Activated CD4-positive, alpha-beta memory T cell treated with anti-CD3 and anti-CD28 coated beads for 36 hours (primary cell): Measurements from ENCODE around the gene JAML. TPM values are rescaled to one million over a fixed set of nuclear protein-coding genes. Genes with fewer than 3 reads are reported as not detected.

Experiments
- CTCF ChIA-PET: fragments of 350-600 bp; sonication (Branson Sonifier 250); formaldehyde crosslinking; loops from one replicate; lab custom pipeline; 2021; ENCODE audit warnings: antibody characterized with exemption, inconsistent platforms; lab: Charles Lee
- POLR2A ChIA-PET: fragments of 350-600 bp; sonication (Branson Sonifier 250); formaldehyde crosslinking; loops from one replicate; lab custom pipeline; 2021; ENCODE audit warnings: antibody characterized with exemption; lab: Charles Lee
- DNase-seq: peaks from one replicate; pipeline ENCODE4 v3.0.0-alpha.2; 2020
- H3K27ac Mint-ChIP-seq: one replicate; pipeline ENCODE4 v1.8.0; 2021; ENCODE audit warnings: mixed read lengths
- H3K27me3 Mint-ChIP-seq: one replicate; pipeline ENCODE4 v1.8.0; 2021; ENCODE audit warnings: mixed read lengths
- H3K36me3 Mint-ChIP-seq: one replicate; pipeline ENCODE4 v1.8.0; 2021; ENCODE audit warnings: mixed read lengths
- H3K4me1 Mint-ChIP-seq: one replicate; pipeline ENCODE4 v1.8.0; 2021; ENCODE audit warnings: low read depth, mixed read lengths
- H3K4me3 Mint-ChIP-seq: one replicate; pipeline ENCODE4 v1.8.0; 2021; ENCODE audit warnings: mild to moderate bottlenecking, mixed read lengths
- H3K9me3 Mint-ChIP-seq: one replicate; pipeline ENCODE4 v1.8.0; 2021; ENCODE audit warnings: mixed read lengths
- intact Hi-C: fragments of 100-400 bp; cut with micrococcal nuclease; formaldehyde crosslinking; loops from one replicate; pipeline ENCODE4 v1.15.1; 2023
- total RNA-seq, 2 experiments: library from RNA; stranded (reverse); gene quantifications; one replicate each; pipeline ENCODE4 v1.2.3, GENCODE V29; 2021

Gene JAML
- total RNA-seq, 2 experiments from 2014 or later, result 155 to 163 TPM

DNA sequence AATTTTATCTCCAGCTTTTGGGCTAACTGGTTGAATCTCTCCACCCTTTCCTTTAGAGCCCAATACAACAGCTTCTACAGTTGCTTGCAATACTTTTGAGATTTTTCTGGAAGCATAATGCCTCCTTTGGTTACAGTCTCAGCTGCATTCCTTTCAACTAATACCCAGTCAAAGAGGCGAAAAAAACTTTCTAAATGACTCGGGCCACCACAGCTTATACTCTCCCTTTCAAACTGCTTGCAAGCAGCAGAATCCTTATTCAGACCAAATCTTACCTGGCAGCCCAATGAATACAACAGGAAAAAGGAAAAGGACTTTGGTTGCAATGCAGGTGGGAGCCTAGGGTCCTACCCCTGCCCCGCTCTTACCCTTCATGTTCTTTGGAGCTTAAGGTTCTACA, 15.8 kb downstream of the JAML start:
- Mint-ChIP-seq H3K4me3 (no peak overlapping the region), H3K4me1 (peaks cover 78% of the 10 kb centered on the region), H3K27ac (peak overlapping the region; percentile 63), H3K27me3 (no peaks in the 10 kb centered on the region), H3K9me3 (no peaks in the 10 kb centered on the region), H3K36me3 (peaks cover 78% of the 10 kb centered on the region)
- CTCF ChIA-PET, result interaction anchor here (0.9 to 2.7 kb wide), 3 partner anchors 11 to 87 kb away, joined by 3 to 12 read pairs (median 4); no protein-coding TSS in a partner anchor
- intact Hi-C loops, result no loop called here
- no peak for DNase-seq
- POLR2A ChIA-PET, result interaction anchor here (1.0 kb wide), 1 partner anchor 24 kb away, joined by 3 read pairs; no protein-coding TSS in a partner anchor

DNA sequence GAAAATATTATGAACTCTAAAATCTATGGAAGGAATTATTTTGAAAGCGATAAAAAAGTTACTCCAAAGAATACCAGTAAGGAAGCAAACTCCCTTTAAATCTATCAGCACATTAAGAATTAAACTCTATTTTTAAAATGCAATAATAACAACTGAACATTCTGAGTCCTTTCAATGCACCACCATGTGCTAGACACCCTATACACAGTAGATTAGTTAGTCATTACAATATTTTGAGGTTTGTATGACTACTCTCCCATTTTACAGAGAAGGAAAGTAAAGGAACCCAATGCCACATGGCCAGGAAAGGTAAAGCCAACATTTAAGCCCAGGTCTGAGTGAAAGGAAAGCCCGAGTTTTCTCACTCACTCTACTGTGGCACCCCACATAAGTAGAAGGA, 17.7 kb downstream of the JAML start:
- Mint-ChIP-seq H3K27ac (no peak overlapping the region), H3K4me1 (peaks cover 58% of the 10 kb centered on the region), H3K36me3 (peaks cover 59% of the 10 kb centered on the region), H3K9me3 (no peaks in the 10 kb centered on the region), H3K4me3 (peak overlapping the region; percentile 15), H3K27me3 (no peaks in the 10 kb centered on the region)
- ChIA-PET POLR2A (interaction anchor here (0.9 kb wide), 1 partner anchor 17 kb away, joined by 4 read pairs; the partner anchor contains the start of gene JAML), CTCF (interaction anchor here (2.7 kb wide), 1 partner anchor 9 kb away, joined by 12 read pairs; no protein-coding TSS in a partner anchor)
- intact Hi-C loops, result no loop called here
- no peak for DNase-seq

DNA sequence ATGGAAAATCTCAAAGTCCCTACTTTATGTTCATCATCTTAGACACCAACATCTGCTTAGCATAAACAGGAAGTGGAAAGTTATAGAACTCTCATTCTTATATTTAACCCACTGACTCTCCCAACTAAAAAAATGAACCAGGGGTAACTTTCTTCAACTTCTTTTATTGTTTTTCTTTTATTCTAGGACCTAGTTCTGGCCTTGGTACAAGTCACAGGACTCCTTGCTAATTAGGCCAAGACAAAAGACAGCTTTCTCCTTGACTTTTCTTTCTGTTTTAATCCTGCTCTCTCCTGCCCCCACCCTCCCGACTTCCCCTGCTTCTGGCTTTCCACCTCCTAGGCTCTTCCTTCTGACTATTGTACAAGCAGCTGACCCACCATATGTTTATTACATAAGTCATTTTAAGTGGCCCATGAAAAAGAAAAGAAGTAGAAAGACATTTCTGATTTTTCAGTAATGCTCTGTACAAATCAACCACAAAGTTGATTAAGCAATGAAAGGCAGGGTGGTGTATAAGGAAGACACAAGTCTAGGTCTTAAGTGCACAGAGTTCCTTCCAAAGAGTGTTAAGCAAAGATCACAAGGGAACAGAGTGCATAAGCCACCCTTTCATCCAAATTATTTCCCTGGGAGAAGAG, 18.3 kb downstream of the JAML start:
- DNase-seq, result no peak
- H3K4me3 Mint-ChIP-seq, result peak overlapping the region; percentile 22
- H3K27me3 Mint-ChIP-seq, result no peaks in the 10 kb centered on the region
- peaks cover 53% of the 10 kb centered on the region for H3K4me1 Mint-ChIP-seq
- intact Hi-C loops, result loop anchor here (1.0 kb wide), 2 partner anchors 11 to 35 kb away; no protein-coding TSS in a partner anchor
- H3K36me3 Mint-ChIP-seq, result peaks cover 53% of the 10 kb centered on the region
- no peaks in the 10 kb centered on the region for H3K9me3 Mint-ChIP-seq
- ChIA-PET POLR2A (interaction anchor here (0.7 to 5.1 kb wide), 3 partner anchors 10 to 45 kb away, joined by 3 to 83 read pairs (median 4); partner anchors contain the start of gene JAML), CTCF (interaction anchor here (0.8 kb wide), 1 partner anchor 16 kb away, joined by 3 read pairs; no protein-coding TSS in a partner anchor)
- no peak overlapping the region for H3K27ac Mint-ChIP-seq

DNA sequence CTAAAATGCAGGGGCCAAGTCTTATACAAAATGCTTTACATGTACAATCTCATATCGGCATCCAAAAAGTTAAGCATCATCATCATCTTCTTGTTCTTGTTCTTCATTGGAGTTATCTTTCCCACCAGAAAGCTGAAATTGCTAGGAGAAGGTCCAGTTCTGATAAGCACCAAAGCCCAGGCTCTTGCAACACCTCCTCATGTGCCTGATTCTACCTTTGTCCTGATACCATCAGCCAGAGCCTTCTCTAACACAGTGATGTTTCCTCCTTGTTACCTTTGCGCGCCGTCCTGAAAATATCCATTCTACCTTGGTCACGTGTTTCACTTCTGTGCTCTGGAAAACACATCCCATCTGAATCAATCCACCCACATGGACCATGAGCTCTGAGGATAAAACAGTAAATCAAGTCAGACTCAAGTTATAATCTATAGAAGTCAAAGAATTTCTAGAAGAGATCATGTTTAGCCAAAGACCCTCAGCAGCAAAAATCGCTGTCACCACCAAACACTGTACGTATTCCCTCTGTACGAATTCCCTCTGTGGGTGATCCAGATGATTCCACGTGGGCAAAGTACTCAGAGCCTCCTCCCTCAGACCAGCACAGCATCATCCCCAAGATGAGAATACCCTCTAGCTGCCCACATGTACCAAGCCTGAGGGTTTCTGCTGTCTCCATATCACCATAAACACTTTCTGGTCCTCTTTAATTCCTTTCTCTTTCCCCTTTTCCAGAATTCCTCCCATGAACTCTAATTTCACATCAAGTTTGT, 19.0 kb downstream of the JAML start:
- Mint-ChIP-seq H3K4me3 (peak overlapping the region; percentile 22), H3K4me1 (peaks cover 48% of the 10 kb centered on the region), H3K27me3 (no peaks in the 10 kb centered on the region), H3K36me3 (peaks cover 48% of the 10 kb centered on the region), H3K9me3 (no peaks in the 10 kb centered on the region), H3K27ac (no peak overlapping the region)
- no peak for DNase-seq
- ChIA-PET CTCF (interaction anchor here (0.8 kb wide), 1 partner anchor 17 kb away, joined by 3 read pairs; no protein-coding TSS in a partner anchor), POLR2A (interaction anchor here (0.7 to 5.1 kb wide), 3 partner anchors 11 to 46 kb away, joined by 3 to 83 read pairs (median 4); partner anchors contain the start of gene JAML)
- intact Hi-C loops, result loop anchor here (1.0 kb wide), 2 partner anchors 12 to 36 kb away; no protein-coding TSS in a partner anchor

DNA sequence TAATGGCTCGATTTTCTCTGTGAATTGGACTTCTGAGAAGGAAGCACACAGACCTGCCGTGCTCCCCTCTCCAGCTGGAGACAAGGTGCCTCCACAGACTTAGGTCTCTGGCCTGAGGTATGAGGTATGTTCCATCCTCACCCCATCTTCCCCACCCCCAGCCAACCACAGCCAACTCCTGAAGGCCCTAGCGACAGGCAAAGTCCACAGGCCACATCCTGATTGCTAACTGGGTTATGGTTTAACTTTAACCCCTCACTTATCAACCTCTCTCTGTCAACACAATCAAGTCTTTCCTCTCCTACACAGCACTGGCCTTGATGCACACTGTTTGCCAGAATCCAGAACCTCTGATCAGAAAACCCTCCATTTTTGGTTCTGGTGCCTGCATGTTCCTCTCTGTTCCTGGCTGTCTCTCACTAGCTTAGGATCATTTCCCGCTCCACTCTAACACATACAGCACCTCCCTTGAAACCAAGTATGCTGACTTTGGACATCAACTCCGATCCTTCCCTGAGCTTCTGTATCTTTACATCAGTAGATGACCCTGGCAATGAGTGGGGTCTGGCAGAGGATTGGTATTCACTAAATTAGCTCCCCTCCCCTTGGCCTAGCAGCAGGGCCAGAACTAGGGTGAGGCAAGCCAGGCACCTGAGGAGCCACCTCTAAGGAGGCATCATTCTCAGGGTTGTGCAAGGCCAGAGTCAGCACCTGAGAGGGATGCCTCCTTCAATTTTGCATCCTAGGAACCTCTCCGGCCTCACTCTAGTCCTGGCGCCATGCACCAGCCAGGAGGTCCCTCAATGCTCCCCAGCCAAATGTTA, 22.0 kb downstream of the JAML start:
- ChIA-PET CTCF (interaction anchor here (0.5 to 2.0 kb wide), 14 partner anchors 8 to 284 kb away, joined by 3 to 12 read pairs (median 6); partner anchors contain the start of gene JAML), POLR2A (interaction anchor here (0.5 to 5.1 kb wide), 11 partner anchors 9 to 199 kb away, joined by 3 to 83 read pairs (median 6); partner anchors contain the start of genes JAML and MPZL3)
- DNase-seq, result peak; percentile 83
- Mint-ChIP-seq H3K36me3 (peaks cover 47% of the 10 kb centered on the region), H3K27ac (no peak overlapping the region), H3K27me3 (no peaks in the 10 kb centered on the region), H3K4me1 (peaks cover 42% of the 10 kb centered on the region), H3K9me3 (no peaks in the 10 kb centered on the region), H3K4me3 (no peak overlapping the region)
- intact Hi-C loops, result loop anchor here (5.0 kb wide), 1 partner anchor 369 kb away; the partner anchor contains the start of gene ARCN1

DNA sequence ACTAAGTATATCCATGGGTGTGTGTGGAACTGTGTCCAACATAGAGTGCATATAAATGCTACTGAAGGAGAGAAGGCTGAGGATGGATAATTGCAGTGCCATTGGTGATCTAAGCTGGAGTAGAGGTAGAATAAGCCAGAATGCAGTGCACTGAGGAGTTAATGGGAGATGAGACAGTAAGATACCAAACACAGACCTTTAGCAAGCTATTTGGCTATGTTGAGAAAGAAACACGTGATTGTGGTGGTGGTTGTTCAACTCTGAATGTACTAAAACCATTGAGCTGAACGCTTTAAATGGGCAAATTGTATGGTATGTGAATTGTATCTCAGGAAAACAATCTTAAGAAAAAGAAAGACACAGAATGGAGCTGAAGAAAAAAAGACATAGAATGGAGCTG, 22.8 kb downstream of the JAML start:
- Mint-ChIP-seq H3K27me3 (no peaks in the 10 kb centered on the region), H3K27ac (no peak overlapping the region), H3K36me3 (peaks cover 46% of the 10 kb centered on the region), H3K4me1 (peaks cover 35% of the 10 kb centered on the region), H3K4me3 (no peak overlapping the region), H3K9me3 (no peaks in the 10 kb centered on the region)
- CTCF ChIA-PET, result interaction anchor here (0.6 to 2.0 kb wide), 11 partner anchors 9 to 137 kb away, joined by 3 to 12 read pairs (median 7); partner anchors contain the start of gene JAML
- intact Hi-C loops, result loop anchor here (1.0 to 5.0 kb wide), 6 partner anchors 15 to 370 kb away; partner anchors contain the start of gene ARCN1
- POLR2A ChIA-PET, result interaction anchor here (0.7 to 5.1 kb wide), 10 partner anchors 10 to 200 kb away, joined by 3 to 83 read pairs (median 6); partner anchors contain the start of genes JAML and MPZL3
- DNase-seq, result no peak

DNA sequence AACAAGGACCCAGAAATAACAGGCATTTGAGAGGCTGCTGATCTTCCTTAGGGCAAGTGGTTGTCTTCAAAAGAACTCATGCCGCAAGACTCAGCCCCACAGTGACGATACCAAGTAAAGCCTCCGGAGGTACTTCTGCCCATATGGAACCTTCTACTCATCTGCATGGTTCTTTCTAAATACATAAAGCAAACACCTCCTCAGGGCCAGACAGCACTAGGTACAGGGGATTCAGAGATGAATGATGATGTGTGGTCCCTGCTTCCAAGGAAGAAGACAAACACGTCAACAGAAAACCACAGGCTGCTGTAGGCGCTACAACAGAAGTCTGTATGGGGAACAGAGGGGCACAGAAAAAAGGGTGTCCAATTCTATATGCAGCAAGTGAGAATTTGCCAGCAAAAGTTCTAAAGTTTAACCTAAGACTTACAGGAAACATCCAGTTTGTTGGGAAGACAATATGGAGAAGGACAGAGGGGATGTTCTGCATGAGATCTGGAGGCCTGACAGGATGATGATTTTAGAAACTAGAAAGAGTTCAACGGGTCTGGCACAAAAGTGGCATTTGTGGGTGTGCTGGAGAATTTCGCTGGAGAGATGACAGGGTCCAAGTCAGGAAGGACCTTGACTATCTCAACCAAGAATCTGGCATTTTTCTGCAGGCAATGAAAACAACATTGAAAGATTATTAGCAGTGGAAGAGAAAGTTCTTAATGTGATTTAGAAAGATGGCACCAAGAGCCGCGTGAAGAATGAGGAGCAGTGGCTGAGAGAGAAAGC, 23.7 kb downstream of the JAML start:
- ChIA-PET POLR2A (interaction anchor here (0.8 to 5.1 kb wide), 9 partner anchors 11 to 201 kb away, joined by 3 to 83 read pairs (median 6); partner anchors contain the start of gene CD3E), CTCF (interaction anchor here (1.3 to 2.0 kb wide), 2 partner anchors 16 to 20 kb away, joined by 6 to 12 read pairs; no protein-coding TSS in a partner anchor)
- DNase-seq, result peak; percentile 76
- peaks cover 47% of the 10 kb centered on the region for H3K36me3 Mint-ChIP-seq
- H3K27ac Mint-ChIP-seq, result no peak overlapping the region
- no peaks in the 10 kb centered on the region for H3K27me3 Mint-ChIP-seq
- peak overlapping the region; percentile 42 for H3K4me3 Mint-ChIP-seq
- intact Hi-C loops, result loop anchor here (1.0 to 5.0 kb wide), 6 partner anchors 16 to 371 kb away; partner anchors contain the start of gene ARCN1
- H3K4me1 Mint-ChIP-seq, result peaks cover 26% of the 10 kb centered on the region
- no peaks in the 10 kb centered on the region for H3K9me3 Mint-ChIP-seq

DNA sequence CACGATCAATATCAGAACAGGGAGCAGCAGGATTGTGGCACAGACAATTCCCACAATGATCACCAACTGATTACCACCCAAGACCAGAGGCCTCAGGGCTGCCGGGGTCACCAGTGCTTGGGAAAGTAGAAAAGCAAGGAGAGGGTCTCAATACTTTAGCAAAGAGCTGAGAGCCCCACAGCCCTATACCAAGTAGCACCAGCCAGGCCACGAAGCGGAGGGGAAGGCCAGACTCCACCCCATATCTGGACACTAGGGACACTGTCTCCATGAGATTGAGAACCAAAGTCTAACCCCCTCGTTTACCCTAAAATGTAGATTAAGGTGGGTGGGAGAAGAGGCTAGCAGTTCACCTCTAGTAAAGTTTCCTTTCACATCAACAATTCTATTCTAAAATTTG, 24.3 kb downstream of the JAML start:
- ChIA-PET POLR2A (interaction anchor here (0.8 to 1.5 kb wide), 4 partner anchors 24 to 104 kb away, joined by 3 to 5 read pairs (median 4); partner anchors contain the start of gene CD3E), CTCF (interaction anchor here (0.7 to 2.8 kb wide), 2 partner anchors 8 to 89 kb away, joined by 3 to 82 read pairs; no protein-coding TSS in a partner anchor)
- Mint-ChIP-seq H3K36me3 (peaks cover 44% of the 10 kb centered on the region), H3K4me1 (peaks cover 20% of the 10 kb centered on the region), H3K4me3 (peak overlapping the region; percentile 42), H3K9me3 (no peaks in the 10 kb centered on the region), H3K27ac (no peak overlapping the region), H3K27me3 (no peaks in the 10 kb centered on the region)
- no peak for DNase-seq
- intact Hi-C loops, result loop anchor here (2.0 to 5.0 kb wide), 2 partner anchors 140 to 372 kb away; partner anchors contain the start of gene ARCN1

DNA sequence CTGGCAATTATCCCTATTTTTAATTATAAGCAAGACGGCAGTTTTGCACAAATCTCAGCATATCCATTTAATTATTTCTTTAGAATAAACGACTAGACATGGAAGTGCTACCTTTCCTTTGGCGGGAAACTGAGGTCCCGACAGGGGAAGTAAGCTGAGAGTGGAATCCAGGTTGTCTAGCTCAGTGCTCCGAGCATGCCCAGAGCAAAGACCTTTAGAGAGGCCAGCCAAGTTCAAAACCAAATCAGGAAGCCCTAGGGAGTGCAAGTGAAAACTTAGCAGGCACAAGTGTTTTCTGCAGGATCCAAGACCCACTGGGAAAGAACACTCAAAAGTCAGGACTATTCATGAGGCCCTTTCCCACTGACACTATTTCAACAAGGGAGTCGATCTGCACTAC, 25.7 kb downstream of the JAML start:
- intact Hi-C loops, result loop anchor here (2.0 kb wide), 1 partner anchor 290 kb away; no protein-coding TSS in a partner anchor
- Mint-ChIP-seq H3K27ac (peak overlapping the region; percentile 72), H3K36me3 (peaks cover 51% of the 10 kb centered on the region), H3K4me1 (peaks cover 16% of the 10 kb centered on the region), H3K27me3 (no peaks in the 10 kb centered on the region), H3K4me3 (peak overlapping the region; percentile 30), H3K9me3 (no peaks in the 10 kb centered on the region)
- CTCF ChIA-PET, result interaction anchor here (0.6 to 2.8 kb wide), 54 partner anchors 9 to 368 kb away, joined by 3 to 82 read pairs (median 5); partner anchors contain the start of genes CD3D, CD3E, JAML and MPZL3
- POLR2A ChIA-PET, result interaction anchor here (0.6 to 2.4 kb wide), 14 partner anchors 15 to 390 kb away, joined by 3 to 10 read pairs (median 3); partner anchors contain the start of gene JAML
- no peak for DNase-seq
